Psoas muscle (tissue), 8 donors: Measurements from ENCODE around the gene KCNH5. TPM values are rescaled to one million over a fixed set of nuclear protein-coding genes. Genes with fewer than 3 reads are reported as not detected.

ENCODE experiments used
- ATAC-seq, 4 donors: fragments of 200-7000 bp; cut with Tn5 transposase; one replicate each; pipeline ENCODE4 v1.9.1; 2020; ENCODE audit warnings: moderate library complexity in 3 of 4, mild to moderate bottlenecking in 2 of 4
- DNase-seq, 2 donors: peaks; one replicate each; pipeline ENCODE4 v3.0.0-alpha.2; 2020
- H3K27ac ChIP-seq: fragments of 200-600 bp; one replicate; pipeline ENCODE4 v1.8.0; 2022
- H3K27me3 ChIP-seq, 3 donors: fragments of 200-600 bp in 1 of 3; one replicate each; pipeline versions ENCODE4 v1.6.1 to v1.8.0; 2013 to 2022; ENCODE audit warnings: low read length in 2 of 3, mild to moderate bottlenecking in 2 of 3, moderate library complexity in 1 of 3; ENCODE audit not compliant: insufficient read depth in 3 of 3
- H3K36me3 ChIP-seq, 2 donors: fragments of 200-600 bp in 1 of 2; one replicate each; pipeline versions ENCODE4 v1.6.1 to v1.8.0; 2013 to 2022; ENCODE audit warnings: low read depth in 1 of 2, mild to moderate bottlenecking in 1 of 2, moderate library complexity in 1 of 2; ENCODE audit not compliant: insufficient read depth in 1 of 2
- H3K4me1 ChIP-seq: fragments of 200-600 bp; one replicate; pipeline ENCODE4 v1.8.0; 2022
- H3K4me3 ChIP-seq: fragments of 200-600 bp; one replicate; pipeline ENCODE4 v1.8.0; 2022; ENCODE audit warnings: mild to moderate bottlenecking
- H3K9me3 ChIP-seq: fragments of 200-600 bp; one replicate; pipeline ENCODE4 v1.8.0; 2022
- CTCF ChIP-seq: fragments of 200-600 bp; IDR thresholded peaks from one replicate; pipeline ENCODE4 v1.8.0; 2022; ENCODE audit warnings: antibody characterized with exemption
- WGBS, 3 donors: extraction: QIAGEN DNeasy Blood & Tissue Kit; methylation state at CpG; one replicate each; pipeline versions ENCODE4 v1.1.6 to v1.1.7; 2013; 5-methylcytosine and 5-hydroxymethylcytosine counted together
- intact Hi-C, 2 donors: fragments of 100-400 bp; cut with DNase I; formaldehyde crosslinking; loops; one replicate each; pipeline versions ENCODE4 v1.11.0 to v1.14.2; 2022
- polyA plus RNA-seq, 3 donors: library from polyadenylated mRNA; stranded (reverse); fragments of 200-250 nt; gene quantifications; one replicate each; pipeline ENCODE4 v1.2.3, GENCODE V29; 2013
- total RNA-seq, 4 donors: library from RNA; stranded (reverse); fragmentation: NEBNext Ultra II Directional in 2 of 4; extraction: Animal tissue kit (Norgen Biotek cat#: 25700) in 2 of 4; gene quantifications; one replicate each; pipeline versions ENCODE4 v1.2.1 to v1.2.4, GENCODE V29; 2021 to 2023
- donor health status: healthy with polysubstance abuse.
- donor health status: DM: no; HTN: no; CAD: no; lungs with moderate emphysema.
- donor health status: Bipolar disorder and iron deficiency.
- donor health status: healthy.
- donor health status: DM: yes; HTN: yes; CAD: no.
- donor health status: DM: no; HTN: no; CAD: no.
- donor health status: DM: no; HTN: no; CAD: no.
- donor health status: DM: yes; HTN: yes; CAD: no.

The KCNH5 gene
- total and polyA plus RNA-seq, 7 donors, result under 0.01 TPM; not detected in 6

- no peaks in the 10 kb centered on the region for H3K27me3 ChIP-seq
- no peak overlapping the region for H3K27ac ChIP-seq
- H3K4me3 ChIP-seq, result no peak overlapping the region
- DNase-seq (no peak), ATAC-seq (no peak)
- intact Hi-C loops, result no loop called here
- no peaks in the 10 kb centered on the region for H3K4me1 ChIP-seq
- H3K9me3 ChIP-seq, result no peaks in the 10 kb centered on the region
- TF ChIP-seq CTCF, result no peak
- no peaks in the 10 kb centered on the region for H3K36me3 ChIP-seq
- WGBS, 3 donors, result 71 to 79% (median 77%) methylated on average over 2 of the region's 2 CpGs
Observed at GRCh38 chr14:62954165-62954564, 91.1 kb downstream of the KCNH5 start.

GRCh38 chr14:62952226-62952625 lies 93.0 kb downstream of the KCNH5 start:
- WGBS, 3 donors, result 81 to 92% (median 86%) methylated on average over 2 of the region's 2 CpGs
- ATAC-seq, result no peak
- H3K4me3 ChIP-seq, result no peak overlapping the region

GRCh38 chr14:62947301-62947700 lies 98.0 kb downstream of the KCNH5 start:
- no peaks in the 10 kb centered on the region for H3K9me3 ChIP-seq
- no peak for DNase-seq
- no peak overlapping the region for H3K4me3 ChIP-seq
- no peaks in the 10 kb centered on the region for H3K27me3 ChIP-seq
- 71 to 78% (median 72%) methylated on average over 2 of the region's 2 CpGs for WGBS, 3 donors
- intact Hi-C loops, result no loop called here
- H3K4me1 ChIP-seq, result no peaks in the 10 kb centered on the region
- H3K27ac ChIP-seq, result no peak overlapping the region
- no peaks in the 10 kb centered on the region for H3K36me3 ChIP-seq
- TF ChIP-seq CTCF, result no peak
- no peak for ATAC-seq

More at GRCh38 chr14:62952226-62952625, 93.0 kb downstream of the KCNH5 start:
- H3K4me1 ChIP-seq, result no peaks in the 10 kb centered on the region
- no peaks in the 10 kb centered on the region for H3K27me3 ChIP-seq
- no peaks in the 10 kb centered on the region for H3K9me3 ChIP-seq
- no peak for DNase-seq
- no peak overlapping the region for H3K27ac ChIP-seq
- TF ChIP-seq CTCF, result no peak
- no peaks in the 10 kb centered on the region for H3K36me3 ChIP-seq
- intact Hi-C loops, result no loop called here

- TF ChIP-seq CTCF, result no peak
- ATAC-seq, result no peak
- Histone ChIP-seq H3K27me3 (no peaks in the 10 kb centered on the region), H3K36me3 (no peaks in the 10 kb centered on the region), H3K9me3 (no peaks in the 10 kb centered on the region), H3K4me1 (no peaks in the 10 kb centered on the region), H3K4me3 (no peak overlapping the region), H3K27ac (no peak overlapping the region)
- intact Hi-C loops, result no loop called here
- DNase-seq, result no peak
- 83 to 90% (median 85%) methylated on average over 1 of the region's 1 CpG for WGBS, 3 donors
Observed at GRCh38 chr14:62946221-62946620, 99.0 kb downstream of the KCNH5 start.

GRCh38 chr14:62943202-62943601 lies 102.1 kb downstream of the KCNH5 start:
- H3K36me3 ChIP-seq, result no peaks in the 10 kb centered on the region
- intact Hi-C loops, result no loop called here
- TF ChIP-seq CTCF, result no peak
- 41 to 58% (median 52%) methylated on average over 2 of the region's 2 CpGs for whole genome bisulfite sequencing, 3 donors
- H3K27me3 ChIP-seq, result no peaks in the 10 kb centered on the region
- H3K9me3 ChIP-seq, result no peaks in the 10 kb centered on the region
- H3K4me1 ChIP-seq, result no peaks in the 10 kb centered on the region
- ATAC-seq (no peak), DNase-seq (no peak)
- no peak overlapping the region for H3K27ac ChIP-seq
- H3K4me3 ChIP-seq, result no peak overlapping the region
